Left lung (tissue), 10 donors: ENCODE results near the gene USF1. TPM values are rescaled to one million over a fixed set of nuclear protein-coding genes. Genes with fewer than 3 reads are reported as not detected.

Source experiments
- ATAC-seq: fragments of 200-7000 bp; cut with Tn5 transposase; one replicate; pipeline ENCODE4 v1.9.1; 2020; ENCODE audit warnings: moderate library complexity
- DNase-seq, 4 donors: peaks; one replicate each; pipeline ENCODE4 v3.0.0-alpha.2; 2013 to 2020
- H3K27ac ChIP-seq, 2 donors: fragments of 200-600 bp; sonication (generic) in 1 of 2; one replicate each; pipeline versions ENCODE4 v1.5.0 to v1.8.0; 2020 to 2021
- H3K27me3 ChIP-seq, 2 donors: fragments of 200-600 bp; sonication (generic) in 1 of 2; one replicate each; pipeline versions ENCODE4 v1.5.0 to v1.8.0; 2020 to 2021
- H3K36me3 ChIP-seq, 2 donors: fragments of 200-600 bp; sonication (generic) in 1 of 2; one replicate each; pipeline versions ENCODE4 v1.5.0 to v1.8.0; 2020 to 2021
- H3K4me1 ChIP-seq, 2 donors: fragments of 200-600 bp; one replicate each; pipeline ENCODE4 v1.8.0; 2021
- H3K4me3 ChIP-seq, 2 donors: fragments of 200-600 bp; sonication (generic) in 1 of 2; one replicate each; pipeline versions ENCODE4 v1.5.0 to v1.8.0; 2020 to 2021; ENCODE audit warnings: mild to moderate bottlenecking in 1 of 2
- H3K9me3 ChIP-seq, 2 donors: fragments of 200-600 bp; sonication (generic) in 1 of 2; one replicate each; pipeline versions ENCODE4 v1.5.0 to v1.8.0; 2020 to 2021
- CTCF ChIP-seq, 2 donors: fragments of 200-600 bp; sonication (generic) in 1 of 2; IDR thresholded peaks; one replicate each; pipeline versions ENCODE4 v1.5.0 to v1.8.0; 2021; ENCODE audit warnings: antibody characterized with exemption in 2 of 2
- intact Hi-C, 2 donors: fragments of 100-400 bp; cut with DNase I; formaldehyde crosslinking; loops; one replicate each; pipeline versions ENCODE4 v1.11.2 to v1.14.2; 2022
- polyA plus RNA-seq, 6 donors: library from polyadenylated mRNA; unstranded; fragments of 120-200 nt; gene quantifications; one replicate each; pipeline ENCODE4 v1.2.1, GENCODE V29; 2013; ENCODE audit not compliant: insufficient read length in 6 of 6
- total RNA-seq, 2 donors: library from RNA; stranded (reverse); fragmentation: NEBNext Ultra II Directional; extraction: Animal tissue kit (Norgen Biotek cat#: 25700); gene quantifications; one replicate each; pipeline ENCODE4 v1.2.1, GENCODE V29; 2021
- donor health status: DM: no; HTN: yes; CAD: no.
- donor health status: DM: no; HTN: no; CAD: no.

The USF1 gene
- total and polyA plus RNA-seq, 8 donors = 56.1 to 75.4 (median 66.5) TPM

GRCh38 chr1:161044535-161044907, 1.3 kb downstream of the USF1 start:
- intact Hi-C loops = no loop called here
- H3K36me3 ChIP-seq = peaks cover 0 to 55% of the 10 kb centered on the region in 2 donors

DNA sequence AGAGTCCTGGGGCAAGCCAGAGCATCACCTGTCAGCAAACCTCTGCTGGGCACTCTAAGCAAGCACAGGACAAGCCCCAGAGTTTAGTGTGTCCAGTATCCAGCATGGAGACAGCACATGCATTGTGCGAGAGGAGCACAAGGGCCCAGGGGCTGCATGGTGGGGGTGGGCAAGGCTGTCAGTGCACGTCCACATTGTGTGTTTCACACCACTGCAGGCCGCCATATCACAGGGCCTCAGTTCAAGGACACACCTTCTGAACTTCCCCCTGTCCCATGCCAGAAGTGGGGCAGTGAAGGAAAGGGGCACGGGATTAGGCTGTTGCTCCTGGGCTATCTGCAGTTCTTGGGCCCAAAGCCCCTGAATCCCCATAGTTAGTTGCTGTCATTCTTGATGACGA, 6.2 kb downstream of the USF1 start:
- H3K9me3 ChIP-seq = no peaks in the 10 kb centered on the region
- intact Hi-C loops = no loop called here
- TF ChIP-seq CTCF (IDR thresholded peaks at IDR 0.05) = no peak
- H3K27ac ChIP-seq = peak overlapping the region; percentile 13 to 66
- no peaks in the 10 kb centered on the region for H3K27me3 ChIP-seq
- H3K4me3 ChIP-seq = no peak overlapping the region
- ATAC-seq (no peak), DNase-seq (no peak)
- H3K4me1 ChIP-seq = peaks cover 11 to 48% of the 10 kb centered on the region in 2 donors
- H3K36me3 ChIP-seq = peaks cover 0 to 54% of the 10 kb centered on the region in 2 donors

More at GRCh38 chr1:161044535-161044907, 1.3 kb downstream of the USF1 start:
- peaks cover 12 to 54% of the 10 kb centered on the region in 2 donors for H3K4me1 ChIP-seq
- H3K4me3 ChIP-seq = peak overlapping the region; percentile 86 to 99
- H3K27ac ChIP-seq = peak overlapping the region; percentile 97 to 99
- DNase-seq (peak in 1 of 4 donors; percentile 11), ATAC-seq (no peak)
- no peaks in the 10 kb centered on the region for H3K9me3 ChIP-seq
- no peaks in the 10 kb centered on the region for H3K27me3 ChIP-seq
- no peak for TF ChIP-seq CTCF (IDR thresholded peaks at IDR 0.05)

DNA sequence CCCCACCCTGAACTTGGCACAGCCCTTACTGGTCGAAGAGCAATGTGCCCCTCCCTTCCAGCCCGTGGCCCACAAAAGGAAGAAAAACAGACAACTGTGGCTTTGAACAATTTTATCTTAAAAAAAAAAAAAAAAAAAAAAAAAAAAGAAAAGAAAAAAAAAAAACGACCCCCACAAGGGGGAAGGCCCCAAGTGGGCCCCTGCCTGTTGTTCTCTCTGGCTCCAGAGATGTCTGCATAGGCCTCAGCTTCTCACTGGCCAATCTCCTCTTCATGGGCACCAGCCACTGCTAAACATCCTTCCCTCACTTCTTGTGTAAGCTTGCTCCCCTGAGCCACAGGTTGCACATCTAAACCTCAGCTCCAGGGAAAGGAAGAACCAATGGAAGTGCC, 6.6 kb downstream of the USF1 start:
- H3K4me1 ChIP-seq = peaks cover 7 to 44% of the 10 kb centered on the region in 2 donors
- no peak for TF ChIP-seq CTCF (IDR thresholded peaks at IDR 0.05)
- intact Hi-C loops = no loop called here
- ATAC-seq (peak; percentile 2), DNase-seq (no peak)
- peak overlapping the region; percentile 56 to 61 for H3K4me3 ChIP-seq
- no peaks in the 10 kb centered on the region for H3K9me3 ChIP-seq
- peak overlapping the region; percentile 13 to 66 for H3K27ac ChIP-seq
- peaks cover 0 to 54% of the 10 kb centered on the region in 2 donors for H3K36me3 ChIP-seq
- H3K27me3 ChIP-seq = no peaks in the 10 kb centered on the region

- intact Hi-C loops = no loop called here
- H3K4me1 ChIP-seq = peaks cover 2 to 38% of the 10 kb centered on the region in 2 donors
- peak within 1 kb of the TSS; percentile 13 to 66 for H3K27ac ChIP-seq
- peak within 1 kb of the TSS; percentile 56 to 61 for H3K4me3 ChIP-seq
- no peaks in the 10 kb centered on the region for H3K9me3 ChIP-seq
- peak; percentile 96 for ATAC-seq
- no peak for TF ChIP-seq CTCF (IDR thresholded peaks at IDR 0.05)
- H3K27me3 ChIP-seq = no peaks in the 10 kb centered on the region
- H3K36me3 ChIP-seq = peaks cover 0 to 54% of the 10 kb centered on the region in 2 donors
- DNase-seq = peak in 3 of 4 donors; percentile 80 to 93 (median 84)
Observed at GRCh38 chr1:161038523-161039153, 7.1 kb downstream of the USF1 start, which contains the start of gene TSTD1. Gene TSTD1 (minus strand): TSS chr1:161038964. CDS start chr1:161038889, 75 bp downstream.

DNA sequence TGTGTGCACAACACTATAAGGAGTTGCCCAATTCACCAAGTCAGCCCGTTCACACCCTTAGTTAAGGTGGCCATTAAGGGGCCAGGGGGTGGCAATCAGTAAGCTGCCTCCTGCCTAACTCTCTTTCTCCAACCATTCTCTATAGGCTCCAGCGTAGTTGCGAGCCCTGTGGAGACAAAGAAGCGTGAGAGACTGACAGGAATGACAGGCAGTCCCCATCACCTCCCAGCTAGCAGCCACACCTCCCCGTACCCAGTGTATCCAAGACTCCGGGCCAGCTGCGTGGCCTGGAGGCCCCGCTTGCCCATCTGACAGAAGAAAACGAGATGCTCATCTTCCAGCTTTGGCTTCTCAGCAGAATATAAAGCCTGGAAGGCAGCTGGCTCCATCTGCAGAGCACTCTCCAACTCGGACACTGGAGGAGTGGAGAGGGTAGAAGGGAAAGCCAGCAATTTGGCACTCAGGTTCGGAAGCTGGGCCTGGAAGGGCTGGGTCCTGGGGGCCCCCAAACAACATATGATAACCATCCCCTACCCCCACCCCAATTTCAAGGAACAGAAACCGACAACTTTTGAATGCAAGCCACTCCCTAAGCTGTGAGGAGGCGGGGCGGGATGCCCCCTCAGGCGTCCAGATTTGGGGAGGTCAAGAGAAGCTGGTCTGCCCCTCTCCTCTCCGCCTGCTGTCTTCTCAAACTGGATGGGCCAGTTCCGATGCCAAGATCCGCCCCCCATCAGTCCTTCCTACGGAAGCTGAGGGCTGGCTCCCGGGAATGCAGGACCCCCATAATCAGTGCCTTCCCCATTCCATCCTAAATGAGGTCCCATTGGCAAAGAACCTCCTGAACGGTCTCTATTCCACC, 7.9 kb downstream of the USF1 start:
- Histone ChIP-seq H3K9me3 (no peaks in the 10 kb centered on the region), H3K27ac (peak overlapping the region in 1 of 2 donors; percentile 66), H3K4me1 (peaks cover 2 to 34% of the 10 kb centered on the region in 2 donors), H3K4me3 (peak overlapping the region; percentile 56 to 61), H3K36me3 (peaks cover 0 to 51% of the 10 kb centered on the region in 2 donors), H3K27me3 (no peaks in the 10 kb centered on the region)
- DNase-seq (peak in 1 of 4 donors; percentile 40), ATAC-seq (peak; percentile 44)
- TF ChIP-seq CTCF (IDR thresholded peaks at IDR 0.05) = no peak
- intact Hi-C loops = no loop called here
